Endothelial cell of umbilical vein (primary cell): Measurements from ENCODE around the gene SSTR5.

ENCODE experiments used
- EZH2 ChIP-seq: IDR thresholded peaks from 2 replicates; pipeline ENCODE4 v1.6.1; 2012; ENCODE audit warnings: borderline replicate concordance, low read depth, mild to moderate bottlenecking, moderate library complexity, low read length, inconsistent platforms; ENCODE audit not compliant: severe bottlenecking
- FOS ChIP-seq: IDR thresholded peaks from 2 replicates; pipeline ENCODE4 v1.6.1; 2011; ENCODE audit warnings: mild to moderate bottlenecking, low read length, moderate library complexity, borderline replicate concordance; ENCODE audit not compliant: insufficient read depth
- GATA2 ChIP-seq: IDR thresholded peaks from 2 replicates; pipeline ENCODE4 v1.7.0; 2011; ENCODE audit warnings: low read depth, mild to moderate bottlenecking, moderate library complexity, mixed read lengths, low read length; ENCODE audit not compliant: insufficient read length, insufficient read depth
- JUN ChIP-seq: IDR thresholded peaks from 2 replicates; pipeline ENCODE4 v1.6.1; 2011; ENCODE audit warnings: borderline replicate concordance, low read depth; ENCODE audit not compliant: insufficient read length, insufficient read depth
- POLR2A ChIP-seq: IDR thresholded peaks from 2 replicates; pipeline ENCODE4 v1.6.1; 2012; ENCODE audit warnings: low read depth, mild to moderate bottlenecking, control low read depth, low read length
- POLR2AphosphoS5 ChIP-seq: IDR thresholded peaks from 2 replicates; pipeline ENCODE4 v1.6.1; 2012; ENCODE audit warnings: low read depth, mild to moderate bottlenecking, control low read depth, low read length, moderate library complexity; ENCODE audit not compliant: insufficient read depth
- TF ChIP-seq, protein P1 (sequence below), 2 donors: IDR thresholded peaks; 1 replicate in 1 of 2; 2 replicates in 1 of 2; pipeline ENCODE4 v1.5.1; 2011; ENCODE audit warnings: low read length in 2 of 2, mild to moderate bottlenecking in 2 of 2, moderate library complexity in 2 of 2, control low read depth in 1 of 2, inconsistent platforms in 1 of 2, low read depth in 1 of 2; ENCODE audit not compliant: insufficient read depth in 1 of 2; ENCODE audit errors: extremely low read depth in 1 of 2
- TF ChIP-seq, protein P2 (sequence below): IDR thresholded peaks from 2 replicates; pipeline ENCODE4 v1.6.1; 2011; ENCODE audit not compliant: insufficient read depth, insufficient read length

DNA sequence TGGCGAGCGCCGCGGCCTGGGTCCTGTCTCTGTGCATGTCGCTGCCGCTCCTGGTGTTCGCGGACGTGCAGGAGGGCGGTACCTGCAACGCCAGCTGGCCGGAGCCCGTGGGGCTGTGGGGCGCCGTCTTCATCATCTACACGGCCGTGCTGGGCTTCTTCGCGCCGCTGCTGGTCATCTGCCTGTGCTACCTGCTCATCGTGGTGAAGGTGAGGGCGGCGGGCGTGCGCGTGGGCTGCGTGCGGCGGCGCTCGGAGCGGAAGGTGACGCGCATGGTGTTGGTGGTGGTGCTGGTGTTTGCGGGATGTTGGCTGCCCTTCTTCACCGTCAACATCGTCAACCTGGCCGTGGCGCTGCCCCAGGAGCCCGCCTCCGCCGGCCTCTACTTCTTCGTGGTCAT, 6.8 kb downstream of the SSTR5 start:
- TF ChIP-seq, protein P1, sequence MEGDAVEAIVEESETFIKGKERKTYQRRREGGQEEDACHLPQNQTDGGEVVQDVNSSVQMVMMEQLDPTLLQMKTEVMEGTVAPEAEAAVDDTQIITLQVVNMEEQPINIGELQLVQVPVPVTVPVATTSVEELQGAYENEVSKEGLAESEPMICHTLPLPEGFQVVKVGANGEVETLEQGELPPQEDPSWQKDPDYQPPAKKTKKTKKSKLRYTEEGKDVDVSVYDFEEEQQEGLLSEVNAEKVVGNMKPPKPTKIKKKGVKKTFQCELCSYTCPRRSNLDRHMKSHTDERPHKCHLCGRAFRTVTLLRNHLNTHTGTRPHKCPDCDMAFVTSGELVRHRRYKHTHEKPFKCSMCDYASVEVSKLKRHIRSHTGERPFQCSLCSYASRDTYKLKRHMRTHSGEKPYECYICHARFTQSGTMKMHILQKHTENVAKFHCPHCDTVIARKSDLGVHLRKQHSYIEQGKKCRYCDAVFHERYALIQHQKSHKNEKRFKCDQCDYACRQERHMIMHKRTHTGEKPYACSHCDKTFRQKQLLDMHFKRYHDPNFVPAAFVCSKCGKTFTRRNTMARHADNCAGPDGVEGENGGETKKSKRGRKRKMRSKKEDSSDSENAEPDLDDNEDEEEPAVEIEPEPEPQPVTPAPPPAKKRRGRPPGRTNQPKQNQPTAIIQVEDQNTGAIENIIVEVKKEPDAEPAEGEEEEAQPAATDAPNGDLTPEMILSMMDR (IDR thresholded peaks at IDR 0.05; ENCODE audit: extremely low read depth in 1 of 2, insufficient read depth in 1 of 2, low read depth in 1 of 2, low read length in 2 of 2) = no peak
- TF ChIP-seq POLR2A = no peak
- TF ChIP-seq, protein P2, sequence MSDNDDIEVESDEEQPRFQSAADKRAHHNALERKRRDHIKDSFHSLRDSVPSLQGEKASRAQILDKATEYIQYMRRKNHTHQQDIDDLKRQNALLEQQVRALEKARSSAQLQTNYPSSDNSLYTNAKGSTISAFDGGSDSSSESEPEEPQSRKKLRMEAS = no peak
- no peak for TF ChIP-seq EZH2
- TF ChIP-seq POLR2AphosphoS5 = no peak
- no peak for TF ChIP-seq JUN
- TF ChIP-seq GATA2 = no peak
- TF ChIP-seq FOS = no peak
